MG63 (cell line): Measurements from ENCODE around the gene QKI. TPM values are rescaled to one million over a fixed set of nuclear protein-coding genes. Genes with fewer than 3 reads are reported as not detected.

Experiments
- DNase-seq: peaks from one replicate; pipeline ENCODE4 v3.0.0-alpha.2; 2020
- H3K27me3 ChIP-seq: fragments of 250-450 bp; sonication (Bioruptor Pico); 2 replicates; pipeline ENCODE4 v1.5.1; 2020; ENCODE audit warnings: mild to moderate bottlenecking, moderate library complexity
- H3K36me3 ChIP-seq: fragments of 250-450 bp; sonication (Bioruptor Pico); 2 replicates; pipeline ENCODE4 v1.5.1; 2020; ENCODE audit warnings: mild to moderate bottlenecking, moderate library complexity
- H3K4me3 ChIP-seq: fragments of 250-450 bp; sonication (Bioruptor Pico); 2 replicates; pipeline ENCODE4 v1.5.1; 2020; ENCODE audit warnings: mild to moderate bottlenecking, moderate library complexity
- H3K9me3 ChIP-seq: fragments of 250-450 bp; sonication (Bioruptor Pico); 2 replicates; pipeline ENCODE4 v1.5.1; 2020; ENCODE audit warnings: mild to moderate bottlenecking, moderate library complexity
- total RNA-seq: library from RNA; depleted of rRNA; stranded (reverse); fragments of >200 nt; shearing (Covaris generic); gene quantifications from 2 replicates; pipeline ENCODE4 v1.2.3, GENCODE V29; 2014; ENCODE audit warnings: low replicate concordance

The QKI gene
- total RNA-seq, 1 experiment from 2014 or later: 125 TPM

DNA sequence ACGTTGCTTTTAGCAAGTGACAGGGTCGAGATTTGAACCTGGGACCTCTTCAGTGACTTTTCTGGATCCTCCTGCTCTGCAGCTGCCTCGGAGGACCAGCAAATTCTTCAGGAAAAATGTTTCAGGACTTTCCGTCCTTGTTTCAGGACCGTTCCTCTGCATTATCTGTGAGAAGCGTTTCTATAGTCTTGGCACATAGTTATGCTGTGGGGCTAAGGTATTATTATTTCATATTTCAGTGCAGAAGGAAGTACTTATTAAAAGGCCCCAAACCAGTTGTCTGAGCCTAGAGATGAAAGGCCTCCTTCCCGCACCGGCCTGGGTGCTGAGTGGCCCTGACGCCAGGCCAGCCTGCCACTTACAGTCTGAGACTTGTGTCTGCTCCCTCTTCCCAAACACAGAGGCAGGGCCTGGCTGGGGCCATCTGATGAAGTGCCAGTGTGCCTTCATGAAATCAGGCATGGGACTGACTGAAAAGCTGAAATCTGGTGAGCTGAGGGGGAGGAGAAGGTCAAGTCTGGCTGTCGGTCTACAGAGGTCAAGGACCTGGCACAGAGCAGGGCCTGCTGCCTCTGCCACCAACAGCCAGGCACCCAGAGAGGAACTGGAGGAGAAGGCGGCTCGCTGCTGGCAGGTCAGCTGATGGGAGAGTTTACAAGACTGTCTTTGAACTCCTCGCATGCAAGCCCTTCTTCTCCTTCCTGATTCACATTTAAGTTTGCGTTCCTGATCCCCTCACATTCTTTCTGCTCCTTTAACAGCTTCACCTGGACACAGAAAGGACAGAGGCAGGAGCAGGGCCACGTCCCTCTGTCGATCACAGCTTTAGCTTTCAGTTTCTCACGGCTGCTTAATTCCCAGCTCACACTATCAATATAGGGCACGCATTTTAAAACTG is 8.9 kb upstream of the QKI start:
- Histone ChIP-seq H3K9me3 (no peaks in the 10 kb centered on the region), H3K27me3 (no peaks in the 10 kb centered on the region), H3K4me3 (peak overlapping the region; percentile 28), H3K36me3 (no peaks in the 10 kb centered on the region)
- DNase-seq: peak; percentile 38

DNA sequence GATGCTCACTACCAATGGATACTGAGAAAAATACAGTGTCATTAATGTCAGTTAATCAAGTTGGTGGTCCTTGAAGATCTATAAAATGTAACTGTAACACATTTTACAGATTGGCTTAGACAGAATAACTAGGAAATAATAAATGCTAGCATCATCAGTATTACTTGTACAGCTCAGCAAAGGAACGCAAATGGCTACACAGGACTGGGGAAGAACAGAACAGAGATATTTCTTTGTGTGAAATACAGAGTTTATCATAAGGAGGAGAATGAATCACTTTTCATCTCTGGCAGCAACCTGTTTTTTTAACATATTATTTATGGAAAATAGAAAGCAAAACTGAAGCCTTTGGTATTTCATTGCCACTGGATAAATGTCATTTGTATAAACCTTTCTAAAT is 8.2 kb upstream of the QKI start:
- Histone ChIP-seq H3K36me3 (no peaks in the 10 kb centered on the region), H3K9me3 (no peaks in the 10 kb centered on the region), H3K27me3 (no peaks in the 10 kb centered on the region), H3K4me3 (peak overlapping the region; percentile 28)
- no peak for DNase-seq

DNA sequence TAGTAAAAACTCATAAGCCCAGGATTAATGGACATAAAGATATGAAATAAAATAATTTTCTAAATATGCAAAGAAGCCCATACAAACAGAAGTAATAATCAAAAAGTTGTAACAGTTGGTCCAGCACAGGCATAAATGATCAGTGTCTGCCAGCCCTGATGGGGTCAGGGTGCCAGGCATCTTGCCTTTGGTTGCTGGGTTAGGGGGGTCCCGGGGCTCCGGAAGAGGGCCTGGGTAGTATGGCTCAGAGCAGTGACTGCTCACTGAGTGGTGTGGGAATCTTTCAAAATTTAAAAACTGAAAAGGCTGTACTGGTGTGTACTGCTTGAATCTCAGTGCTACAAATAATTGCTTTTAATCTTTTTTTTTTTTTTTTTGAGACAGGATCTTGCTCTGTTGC is 7.7 kb upstream of the QKI start:
- Histone ChIP-seq H3K4me3 (no peak overlapping the region), H3K36me3 (no peaks in the 10 kb centered on the region), H3K27me3 (no peaks in the 10 kb centered on the region), H3K9me3 (no peaks in the 10 kb centered on the region)
- no peak for DNase-seq

DNA sequence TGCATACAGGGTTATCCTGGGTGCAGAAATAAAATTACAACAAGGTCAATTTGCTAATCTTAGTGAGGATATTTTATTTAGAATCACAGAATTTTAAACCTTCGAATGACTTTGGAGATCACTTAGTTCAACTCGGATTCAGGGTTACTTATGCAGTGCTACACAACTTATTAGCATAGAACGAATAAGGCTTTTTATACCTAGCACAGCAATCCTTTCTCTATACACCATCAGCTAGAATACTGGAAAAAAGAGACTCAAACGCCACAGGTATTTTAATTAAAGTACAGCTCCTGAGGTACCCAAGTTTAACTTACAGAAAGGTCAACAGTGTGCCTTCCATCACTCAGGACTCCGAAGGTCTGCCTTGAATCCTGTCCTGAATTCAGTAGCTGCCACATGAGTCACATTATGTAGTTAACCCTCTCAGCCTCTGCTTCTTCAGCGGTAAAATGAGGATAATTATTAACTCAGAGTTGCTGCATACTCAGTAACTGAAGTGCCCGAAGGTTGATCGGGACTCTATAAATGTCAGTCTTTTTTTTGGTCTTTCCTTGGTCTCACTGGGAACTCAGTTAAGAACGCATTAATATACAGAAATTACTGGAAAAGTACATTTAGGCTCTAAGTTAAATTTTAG is 6.0 kb upstream of the QKI start:
- Histone ChIP-seq H3K27me3 (no peaks in the 10 kb centered on the region), H3K4me3 (no peak overlapping the region), H3K36me3 (no peaks in the 10 kb centered on the region), H3K9me3 (no peaks in the 10 kb centered on the region)
- no peak for DNase-seq

DNA sequence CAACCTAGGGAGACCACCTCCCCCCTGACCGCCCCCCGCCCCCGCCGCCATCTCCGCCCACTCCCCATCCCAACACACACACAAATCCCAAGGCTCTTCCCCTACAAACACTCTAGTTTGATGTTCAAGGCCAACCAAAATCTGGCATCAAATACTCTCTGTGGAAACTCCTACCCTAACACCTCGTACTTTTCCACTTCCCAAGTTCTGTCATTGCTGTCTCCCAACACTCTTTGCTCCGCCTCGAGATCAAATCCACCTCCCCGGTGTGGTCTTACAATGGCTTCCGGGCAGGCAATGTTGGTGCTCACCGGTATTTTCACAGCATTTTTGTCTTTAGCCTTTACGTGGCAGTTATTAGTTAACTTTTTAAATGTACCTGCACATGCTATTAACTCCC is 4.8 kb upstream of the QKI start:
- no peaks in the 10 kb centered on the region for H3K36me3 ChIP-seq
- no peak overlapping the region for H3K4me3 ChIP-seq
- H3K27me3 ChIP-seq: no peaks in the 10 kb centered on the region
- H3K9me3 ChIP-seq: no peaks in the 10 kb centered on the region
- no peak for DNase-seq

DNA sequence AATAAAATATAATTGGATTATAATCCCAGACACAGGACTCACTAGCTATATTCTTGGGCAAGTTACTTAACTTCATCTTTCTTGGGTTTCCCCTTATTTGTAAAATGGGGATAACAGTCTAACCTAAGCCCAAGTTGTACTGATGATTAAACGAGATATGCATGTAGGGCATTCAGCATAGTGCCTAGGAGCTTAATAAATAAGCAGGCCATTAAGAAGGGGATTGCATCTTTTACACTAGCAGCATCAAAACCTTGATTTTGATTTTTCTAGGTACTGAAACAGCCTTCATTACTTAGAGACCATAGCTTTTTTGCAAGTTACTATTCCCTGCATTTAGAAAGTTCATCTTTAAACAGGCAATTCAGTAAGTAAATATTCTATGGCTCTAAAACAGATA is 2.2 kb upstream of the QKI start:
- Histone ChIP-seq H3K36me3 (peaks cover 11% of the 10 kb centered on the region), H3K27me3 (no peaks in the 10 kb centered on the region), H3K9me3 (no peaks in the 10 kb centered on the region), H3K4me3 (peak overlapping the region; percentile 68)
- DNase-seq: no peak

DNA sequence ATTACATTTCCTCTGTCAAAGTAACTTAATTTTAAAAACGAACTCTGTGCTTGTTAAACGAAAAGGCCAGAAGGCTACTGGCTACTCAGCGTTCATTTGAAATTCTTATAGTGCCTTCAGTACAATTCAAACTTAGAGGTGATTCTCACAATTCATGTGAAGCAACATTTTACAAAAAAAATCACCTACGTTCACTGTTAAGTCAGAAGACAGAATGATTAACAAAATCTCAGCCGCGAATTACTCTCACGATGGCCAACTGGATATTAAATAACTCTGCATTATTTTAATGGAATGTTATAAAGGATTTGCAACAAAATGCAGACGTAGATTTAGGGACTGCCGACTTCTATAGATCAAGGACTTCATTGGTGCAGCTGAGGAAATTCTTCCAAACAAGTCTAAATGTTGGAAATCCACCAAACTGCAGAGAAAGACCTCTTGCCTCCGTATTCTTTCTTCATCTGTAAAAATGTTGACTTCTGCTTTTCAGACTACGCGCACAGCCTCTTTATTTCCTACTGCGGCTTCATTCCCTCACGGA is 1.6 kb upstream of the QKI start:
- peak overlapping the region; percentile 68 for H3K4me3 ChIP-seq
- H3K9me3 ChIP-seq: no peaks in the 10 kb centered on the region
- H3K27me3 ChIP-seq: no peaks in the 10 kb centered on the region
- DNase-seq: no peak
- peaks cover 11% of the 10 kb centered on the region for H3K36me3 ChIP-seq

DNA sequence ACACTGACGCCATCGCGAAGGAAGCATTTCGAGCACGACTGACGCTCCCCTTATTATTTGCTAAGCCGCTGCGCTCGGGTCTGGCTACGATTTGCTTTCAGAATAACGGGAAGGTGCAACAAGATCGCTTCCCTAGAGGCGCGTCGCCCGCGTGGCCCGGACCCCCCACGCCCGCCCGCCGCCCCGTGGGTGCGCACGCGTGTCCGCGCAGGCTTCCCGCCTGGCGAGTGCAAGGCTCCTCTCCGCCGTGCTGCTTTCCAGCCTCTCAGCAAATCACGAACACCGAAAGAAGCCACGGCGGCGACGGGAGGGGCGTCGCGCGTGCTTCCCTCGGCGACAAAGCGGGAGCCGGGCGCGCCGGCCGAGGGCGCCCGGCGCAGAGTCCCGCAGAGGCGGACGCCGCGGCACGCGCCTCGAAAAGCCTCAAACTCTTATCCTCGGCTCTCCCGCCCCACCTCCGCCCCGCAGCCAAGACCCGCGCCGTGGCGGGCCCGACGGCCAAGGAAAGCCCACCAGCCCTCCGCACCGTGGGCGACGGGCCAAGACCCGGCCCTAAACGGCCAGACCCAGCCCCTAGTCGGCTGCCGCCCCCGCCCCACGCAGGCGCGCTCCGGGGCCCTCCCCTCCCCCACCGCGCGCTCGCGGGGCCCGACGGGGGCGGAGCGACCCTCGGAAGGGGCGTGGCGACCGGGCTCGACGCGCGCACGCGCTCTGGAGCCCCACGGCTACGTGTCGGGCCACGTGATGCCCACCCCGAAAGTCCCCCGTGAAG is 987 bp upstream of the QKI start:
- Histone ChIP-seq H3K27me3 (no peaks in the 10 kb centered on the region), H3K4me3 (peak overlapping the region; percentile 68), H3K36me3 (peaks cover 11% of the 10 kb centered on the region), H3K9me3 (no peaks in the 10 kb centered on the region)
- peak; percentile 79 for DNase-seq

DNA sequence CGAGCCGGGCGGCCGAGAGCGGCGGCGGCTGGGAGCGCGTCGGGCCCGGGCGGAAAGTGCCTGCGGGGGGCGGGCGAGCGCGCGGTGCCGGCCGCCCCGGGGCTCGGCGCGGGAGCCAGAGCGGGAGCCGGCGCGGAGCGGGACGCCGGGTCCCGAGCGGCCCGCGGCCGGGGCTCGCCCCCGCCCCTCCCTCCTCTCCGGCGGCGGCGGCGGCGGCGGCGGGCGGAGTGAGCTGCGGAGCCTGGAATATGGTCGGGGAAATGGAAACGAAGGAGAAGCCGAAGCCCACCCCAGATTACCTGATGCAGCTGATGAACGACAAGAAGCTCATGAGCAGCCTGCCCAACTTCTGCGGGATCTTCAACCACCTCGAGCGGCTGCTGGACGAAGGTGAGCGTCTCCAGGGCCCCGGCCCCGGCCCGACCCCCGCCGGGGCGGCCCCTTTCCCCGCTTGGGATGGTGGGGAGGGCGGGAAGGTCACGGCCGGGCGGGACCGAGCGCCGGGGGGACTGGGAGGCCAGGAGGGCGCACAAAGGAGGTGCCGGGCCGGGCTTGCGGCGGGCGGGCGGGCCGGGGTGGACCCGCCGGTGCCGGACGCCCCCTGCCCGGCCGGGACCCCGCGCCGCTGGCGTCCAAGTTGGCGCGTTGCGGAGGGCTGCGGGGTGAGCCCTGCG is 565 bp downstream of the QKI start:
- peak overlapping the region; percentile 62 for H3K4me3 ChIP-seq
- no peaks in the 10 kb centered on the region for H3K9me3 ChIP-seq
- no peaks in the 10 kb centered on the region for H3K27me3 ChIP-seq
- H3K36me3 ChIP-seq: peaks cover 11% of the 10 kb centered on the region
- no peak for DNase-seq

DNA sequence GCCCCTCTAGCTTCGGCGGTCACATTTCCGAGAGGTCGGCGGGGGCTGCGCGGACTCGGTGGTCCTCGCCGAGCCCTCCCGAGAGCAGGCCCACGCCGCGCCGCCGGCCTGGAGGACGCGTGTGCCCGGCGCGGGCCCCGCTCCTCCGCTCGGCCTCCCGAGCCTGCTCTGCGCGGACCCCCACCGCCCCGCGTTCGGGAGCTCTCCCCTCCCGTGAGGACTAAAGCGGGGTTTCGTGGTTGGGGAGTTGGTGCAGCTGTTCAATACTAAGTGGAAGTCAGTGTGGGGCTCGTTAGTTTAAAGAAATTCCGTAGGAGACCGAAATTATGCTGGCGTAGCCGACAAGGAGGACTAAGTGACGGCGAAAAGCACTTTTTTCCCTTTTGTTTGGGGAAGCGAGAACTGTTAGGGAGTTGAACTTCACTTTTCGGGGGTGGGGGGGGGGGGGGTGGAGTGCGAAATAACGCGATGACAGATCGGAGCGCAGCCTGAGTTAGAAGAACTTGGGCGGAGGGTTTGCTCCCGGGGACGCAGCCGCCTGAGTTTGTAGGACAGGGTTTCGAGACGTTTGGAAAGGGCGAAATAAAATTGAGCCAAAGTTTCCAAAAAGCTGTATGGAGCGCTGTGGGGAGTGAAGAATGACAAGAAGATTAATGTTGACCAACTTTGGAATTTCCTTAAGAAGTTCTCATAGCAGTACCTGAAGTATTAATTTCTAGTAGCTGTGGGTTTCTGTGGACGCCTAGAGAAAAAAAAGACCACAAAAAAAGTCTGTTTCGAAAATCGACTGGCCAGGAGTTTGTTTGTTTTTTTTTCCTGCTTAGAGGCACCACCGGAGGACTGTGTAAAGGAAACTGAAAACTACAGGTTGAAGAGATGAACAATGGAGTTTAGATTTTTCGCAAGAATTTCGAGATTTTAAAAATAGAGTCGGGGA is 1.4 kb downstream of the QKI start:
- peaks cover 11% of the 10 kb centered on the region for H3K36me3 ChIP-seq
- no peaks in the 10 kb centered on the region for H3K27me3 ChIP-seq
- peak; percentile 48 for DNase-seq
- H3K4me3 ChIP-seq: peak overlapping the region; percentile 62
- no peaks in the 10 kb centered on the region for H3K9me3 ChIP-seq

DNA sequence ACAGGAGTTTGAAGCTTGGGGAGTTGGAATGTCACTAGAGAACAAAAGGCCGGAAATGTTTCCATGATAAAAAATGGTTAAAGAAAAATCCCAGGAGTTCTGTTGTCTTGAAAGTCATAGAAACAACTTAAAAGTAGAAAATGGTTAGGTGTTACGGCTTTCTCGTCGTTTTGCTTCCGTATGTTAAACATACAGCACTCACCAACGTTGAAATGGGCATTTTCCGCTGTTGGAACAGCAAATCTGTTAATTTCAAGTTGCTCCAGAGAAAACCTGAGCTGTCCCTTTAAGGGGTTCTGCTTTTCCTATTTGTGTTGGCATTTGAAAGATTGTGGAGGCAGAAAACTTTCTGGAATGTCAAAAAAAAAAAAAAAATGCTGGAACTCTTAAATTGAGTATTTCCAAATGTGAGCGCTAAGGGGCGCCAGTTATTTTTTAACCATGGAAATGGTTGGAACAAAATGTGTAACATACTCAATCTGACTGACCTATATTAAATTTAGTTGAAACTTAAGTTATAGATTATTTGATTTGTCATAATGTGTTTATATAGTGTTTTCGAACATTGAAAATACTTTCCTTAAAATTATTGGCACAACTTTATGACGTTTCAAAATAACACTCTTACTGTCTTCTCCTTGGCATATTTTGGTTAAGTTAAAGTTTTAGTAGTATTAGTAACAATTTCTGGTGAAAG is 2.2 kb downstream of the QKI start:
- H3K36me3 ChIP-seq: peaks cover 11% of the 10 kb centered on the region
- no peaks in the 10 kb centered on the region for H3K27me3 ChIP-seq
- H3K4me3 ChIP-seq: peak overlapping the region; percentile 62
- H3K9me3 ChIP-seq: no peaks in the 10 kb centered on the region
- DNase-seq: peak; percentile 28

DNA sequence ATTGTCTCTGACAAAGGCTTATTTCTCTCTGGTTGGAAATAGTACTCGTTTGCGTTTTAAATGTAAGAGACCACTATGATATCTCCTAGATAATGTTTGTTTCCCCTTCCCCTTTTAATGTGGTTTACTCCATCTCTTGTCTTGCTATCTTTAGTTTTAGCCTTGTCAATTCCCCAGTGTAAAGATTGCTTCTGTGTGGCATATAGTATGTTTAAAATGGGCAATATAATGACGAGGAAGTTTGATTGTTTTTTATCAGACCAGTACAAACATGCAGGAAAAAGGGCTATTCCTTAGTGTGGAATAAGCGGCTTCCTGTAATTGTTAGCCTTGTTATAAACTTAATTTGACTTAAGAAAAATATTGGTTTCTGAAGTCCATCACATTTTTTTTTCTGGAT is 3.1 kb downstream of the QKI start:
- Histone ChIP-seq H3K27me3 (no peaks in the 10 kb centered on the region), H3K9me3 (no peaks in the 10 kb centered on the region), H3K4me3 (peak overlapping the region; percentile 62), H3K36me3 (peaks cover 11% of the 10 kb centered on the region)
- DNase-seq: no peak

DNA sequence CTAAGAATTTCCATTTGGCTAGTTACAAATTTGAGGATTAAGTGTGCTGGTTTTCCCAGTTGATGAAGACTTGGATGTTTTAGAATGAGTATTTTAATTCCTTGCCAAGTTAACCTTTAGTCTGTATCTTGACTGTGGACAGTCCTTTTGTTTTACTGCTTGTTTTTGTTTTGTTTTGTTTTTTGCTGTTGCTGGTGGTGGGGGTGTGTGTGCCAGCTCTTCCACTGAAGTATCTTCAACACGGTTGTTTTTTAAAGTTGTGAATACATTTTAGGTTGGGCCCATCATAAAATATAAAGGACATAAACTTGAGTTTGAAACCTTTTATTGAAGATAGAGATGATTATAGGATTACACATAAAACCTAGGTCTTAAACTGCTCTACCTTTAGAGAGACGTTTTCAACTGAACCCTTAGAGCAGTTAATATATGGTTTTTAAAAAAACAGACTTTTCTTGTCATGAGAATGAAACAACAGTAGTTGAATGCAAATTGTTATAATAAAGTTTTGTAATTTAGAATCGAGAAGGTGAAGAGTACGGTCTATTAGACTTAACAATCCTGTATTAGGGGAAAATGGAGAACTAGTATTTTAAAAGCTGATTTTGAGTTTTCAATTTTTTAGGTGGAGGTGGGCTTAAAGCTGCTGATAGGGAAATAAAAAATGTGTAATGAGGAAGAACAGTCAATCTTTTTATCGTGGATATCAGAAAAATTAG is 4.0 kb downstream of the QKI start:
- Histone ChIP-seq H3K9me3 (no peaks in the 10 kb centered on the region), H3K27me3 (no peaks in the 10 kb centered on the region), H3K36me3 (peaks cover 11% of the 10 kb centered on the region), H3K4me3 (peak overlapping the region; percentile 62)
- DNase-seq: no peak

DNA sequence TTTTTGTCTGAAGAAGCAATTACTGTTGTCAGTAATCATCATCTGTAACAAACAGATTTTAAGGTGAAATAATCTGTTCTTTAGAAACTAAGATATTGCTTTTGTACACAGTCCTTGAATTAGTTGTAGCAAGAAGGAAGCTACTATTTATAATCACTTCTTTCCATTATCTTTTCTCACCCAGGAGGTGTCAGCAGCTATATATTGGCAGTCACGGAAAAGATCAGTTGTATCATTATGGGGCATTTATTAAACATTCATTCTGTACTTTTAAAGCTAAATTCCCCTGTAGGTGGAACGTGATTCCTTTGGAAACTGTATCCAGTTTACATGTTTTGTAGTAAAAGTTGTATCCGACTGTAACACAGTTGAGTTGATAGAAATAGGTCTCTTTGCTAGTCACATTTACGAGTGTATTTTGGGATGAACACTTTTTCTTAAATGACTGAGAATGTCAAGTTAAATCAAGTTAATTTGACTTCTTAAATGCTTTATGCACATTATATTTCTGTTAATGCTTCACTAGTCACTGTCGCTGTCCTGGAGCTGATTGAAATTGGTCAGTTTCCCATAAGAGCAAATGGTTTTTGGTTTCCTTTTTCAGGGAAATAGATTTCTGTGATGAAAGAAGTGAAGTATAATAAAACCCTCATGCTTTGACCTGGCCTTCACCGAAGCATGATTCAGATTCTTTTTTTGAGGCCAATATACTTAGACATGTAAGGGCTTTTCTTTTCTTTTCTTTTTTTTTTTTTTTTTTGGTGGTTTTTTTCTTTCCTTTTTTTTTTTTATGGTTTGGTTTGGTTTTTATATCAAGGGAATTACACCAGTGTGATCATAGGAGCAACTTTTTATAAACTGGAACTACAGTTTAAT is 5.1 kb downstream of the QKI start:
- no peak for DNase-seq
- Histone ChIP-seq H3K9me3 (no peaks in the 10 kb centered on the region), H3K4me3 (peak overlapping the region; percentile 62), H3K27me3 (no peaks in the 10 kb centered on the region), H3K36me3 (peaks cover 14% of the 10 kb centered on the region)
